Neutrophil (primary cell): ENCODE data around the gene CYB5D1.

Experiments
- H3K27ac ChIP-seq: fragments of 200-600 bp; sonication (generic); 2 replicates; pipeline ENCODE4 v1.5.1; 2016; ENCODE audit warnings: mild to moderate bottlenecking, moderate library complexity
- H3K27me3 ChIP-seq: fragments of 200-600 bp; sonication (generic); 2 replicates; pipeline ENCODE4 v1.6.0; 2016; ENCODE audit warnings: mild to moderate bottlenecking
- H3K36me3 ChIP-seq: fragments of 200-600 bp; sonication (generic); 2 replicates; pipeline ENCODE4 v1.5.1; 2017
- H3K4me1 ChIP-seq, 2 experiments: fragments of 200-600 bp in 1 of 2; sonication (generic) in 1 of 2; 1 replicate in 1 of 2; 2 replicates in 1 of 2; pipeline versions ENCODE4 v1.5.1 to v1.6.1; 2013 to 2016; ENCODE audit warnings: low read depth in 1 of 2, low read length in 1 of 2, mild to moderate bottlenecking in 1 of 2, moderate library complexity in 1 of 2; ENCODE audit not compliant: control insufficient read depth in 1 of 2, insufficient read depth in 1 of 2
- H3K4me3 ChIP-seq, 2 experiments: fragments of 200-600 bp in 1 of 2; sonication (generic) in 1 of 2; 1 replicate in 1 of 2; 2 replicates in 1 of 2; pipeline ENCODE4 v1.5.1; 2013 to 2016; ENCODE audit warnings: low read depth in 1 of 2, low read length in 1 of 2, mild to moderate bottlenecking in 1 of 2, moderate library complexity in 1 of 2
- H3K9me3 ChIP-seq: fragments of 200-600 bp; sonication (generic); 2 replicates; pipeline ENCODE4 v1.5.1; 2016
- CTCF ChIP-seq: fragments of 200-600 bp; sonication (generic); IDR thresholded peaks from 2 replicates; pipeline ENCODE4 v1.5.1; 2016; ENCODE audit warnings: antibody characterized with exemption

Gene CYB5D1

GRCh38 chr17:7882629-7883028 is 24.8 kb downstream of the CYB5D1 start:
- Histone ChIP-seq H3K36me3 (no peaks in the 10 kb centered on the region), H3K9me3 (no peaks in the 10 kb centered on the region), H3K4me3 (no peak overlapping the region), H3K27ac (peak overlapping the region; percentile 73), H3K4me1 (peaks cover 50 to 60% of the 10 kb centered on the region in 2 experiments), H3K27me3 (no peaks in the 10 kb centered on the region)
- no peak for TF ChIP-seq CTCF

DNA sequence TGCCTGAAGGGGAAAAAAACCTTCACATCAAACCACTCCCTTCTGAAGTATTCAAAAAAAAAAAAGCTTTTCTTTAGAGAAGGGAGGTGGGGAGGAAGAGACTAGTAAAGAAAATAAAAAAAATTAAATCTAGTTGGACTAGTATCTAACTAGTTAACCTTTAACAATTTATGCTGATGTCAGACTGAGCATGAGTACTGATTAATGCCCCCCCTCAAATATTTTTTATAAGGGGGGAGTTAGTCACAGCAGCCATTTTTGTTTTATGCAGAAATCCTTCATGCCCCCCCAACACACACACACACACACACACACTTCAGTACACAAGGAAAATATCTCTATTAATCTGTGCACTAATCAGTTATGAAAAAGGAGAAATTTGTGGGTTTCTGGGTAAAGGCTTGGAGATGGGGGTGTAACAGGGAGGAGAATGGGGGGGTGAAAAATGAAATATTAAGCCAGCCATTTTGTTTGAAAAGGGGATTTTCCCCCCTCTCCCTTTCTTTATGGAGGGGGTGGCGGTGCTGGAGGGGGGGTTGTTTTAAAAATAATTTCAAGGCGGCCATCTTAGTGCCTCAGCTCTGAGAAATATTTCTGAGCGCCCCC is 26.1 kb downstream of the CYB5D1 start:
- H3K4me1 ChIP-seq: peaks cover 61 to 73% of the 10 kb centered on the region in 2 experiments
- peak overlapping the region; percentile 12 to 50 for H3K4me3 ChIP-seq
- no peaks in the 10 kb centered on the region for H3K27me3 ChIP-seq
- no peak for TF ChIP-seq CTCF
- H3K36me3 ChIP-seq: no peaks in the 10 kb centered on the region
- H3K27ac ChIP-seq: peak overlapping the region; percentile 16
- H3K9me3 ChIP-seq: no peaks in the 10 kb centered on the region

- peak overlapping the region; percentile 73 to 97 for H3K4me3 ChIP-seq
- no peak for TF ChIP-seq CTCF
- no peaks in the 10 kb centered on the region for H3K9me3 ChIP-seq
- peak overlapping the region; percentile 86 for H3K27ac ChIP-seq
- no peaks in the 10 kb centered on the region for H3K27me3 ChIP-seq
- no peaks in the 10 kb centered on the region for H3K36me3 ChIP-seq
- peaks cover 68 to 79% of the 10 kb centered on the region in 2 experiments for H3K4me1 ChIP-seq
Observed at GRCh38 chr17:7884581-7885366, 27.0 kb downstream of the CYB5D1 start.

- no peak for TF ChIP-seq CTCF
- Histone ChIP-seq H3K4me3 (peak overlapping the region; percentile 73 to 97), H3K4me1 (peaks cover 68 to 83% of the 10 kb centered on the region in 2 experiments), H3K36me3 (peaks cover 3% of the 10 kb centered on the region), H3K9me3 (no peaks in the 10 kb centered on the region), H3K27ac (peak overlapping the region; percentile 86), H3K27me3 (no peaks in the 10 kb centered on the region)
Observed at GRCh38 chr17:7885367-7886226, 27.8 kb downstream of the CYB5D1 start.

DNA sequence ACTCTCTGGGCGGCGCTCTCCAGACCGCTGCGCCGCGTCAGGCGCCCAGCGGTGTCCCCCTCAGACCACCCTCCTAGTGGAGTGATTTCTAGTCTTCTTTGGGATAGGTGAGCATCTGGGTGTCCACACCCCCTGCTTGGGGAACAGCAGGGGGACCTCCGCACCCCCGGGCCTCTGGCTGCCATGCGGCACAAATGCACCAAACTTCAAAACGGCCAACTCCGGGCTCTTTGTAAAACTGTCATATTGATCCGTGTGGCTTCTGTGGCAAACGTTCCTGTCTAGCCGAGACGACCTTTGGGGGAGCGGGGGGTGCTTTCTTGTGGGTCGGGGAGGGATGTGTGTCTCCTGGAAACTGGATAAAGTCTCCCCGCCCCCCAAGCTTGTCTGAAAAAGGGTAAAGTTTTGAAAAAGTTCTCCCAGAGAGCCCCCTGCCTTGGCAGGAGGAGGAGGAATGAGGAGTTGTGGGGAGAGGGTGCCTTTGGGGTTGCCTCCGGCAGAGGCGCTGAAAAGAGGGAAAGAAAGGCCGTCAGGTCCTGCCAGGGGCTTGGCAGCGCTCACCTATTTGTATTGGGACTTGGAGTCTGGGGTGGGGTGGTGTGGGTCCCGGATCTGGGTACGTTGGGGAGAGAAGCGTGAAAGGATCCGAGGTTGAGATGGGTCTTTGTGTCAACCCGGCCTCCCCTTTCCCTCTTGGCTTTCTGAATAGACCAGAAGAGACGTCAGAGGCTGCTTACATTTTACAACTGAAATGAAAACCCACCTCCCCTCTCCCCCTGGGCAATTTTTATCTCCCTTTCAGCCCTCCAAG is 28.6 kb downstream of the CYB5D1 start:
- peak overlapping the region; percentile 86 for H3K27ac ChIP-seq
- H3K4me1 ChIP-seq: peaks cover 66 to 83% of the 10 kb centered on the region in 2 experiments
- no peak for TF ChIP-seq CTCF
- H3K27me3 ChIP-seq: no peaks in the 10 kb centered on the region
- H3K9me3 ChIP-seq: no peaks in the 10 kb centered on the region
- H3K36me3 ChIP-seq: peaks cover 12% of the 10 kb centered on the region
- H3K4me3 ChIP-seq: peak overlapping the region; percentile 73 to 97
